Mucosa of rectum (tissue), 2 donors: ENCODE results near the gene TSG101.

Experiments
- H3K27ac ChIP-seq, 2 donors: one replicate each; pipeline ENCODE4 v1.7.0; 2013; ENCODE audit warnings: inconsistent platforms in 2 of 2, low read depth in 2 of 2, low read length in 2 of 2
- H3K27me3 ChIP-seq, 2 donors: one replicate each; pipeline ENCODE4 v1.7.0; 2013; ENCODE audit warnings: low read length in 2 of 2; ENCODE audit not compliant: control insufficient read depth in 2 of 2, insufficient read depth in 2 of 2
- H3K36me3 ChIP-seq, 2 donors: one replicate each; pipeline ENCODE4 v1.7.0; 2013; ENCODE audit warnings: low read length in 2 of 2; ENCODE audit not compliant: control insufficient read depth in 2 of 2, insufficient read depth in 2 of 2
- H3K4me1 ChIP-seq, 2 donors: one replicate each; pipeline ENCODE4 v1.7.0; 2013; ENCODE audit warnings: low read length in 2 of 2, mild to moderate bottlenecking in 1 of 2; ENCODE audit not compliant: control insufficient read depth in 2 of 2, insufficient read depth in 2 of 2
- H3K4me3 ChIP-seq, 2 donors: one replicate each; pipeline ENCODE4 v1.7.0; 2013; ENCODE audit warnings: low read length in 2 of 2
- H3K9ac ChIP-seq, 2 donors: one replicate each; pipeline ENCODE4 v1.7.0; 2013; ENCODE audit warnings: low read length in 2 of 2, low read depth in 1 of 2, mild to moderate bottlenecking in 1 of 2
- H3K9me3 ChIP-seq, 2 donors: one replicate each; pipeline ENCODE4 v1.7.0; 2013; ENCODE audit warnings: low read length in 2 of 2; ENCODE audit not compliant: control insufficient read depth in 2 of 2
- donor health status: healthy.
- donor health status: Normal muscosa, but diverticular disease.

The TSG101 gene, protein sequence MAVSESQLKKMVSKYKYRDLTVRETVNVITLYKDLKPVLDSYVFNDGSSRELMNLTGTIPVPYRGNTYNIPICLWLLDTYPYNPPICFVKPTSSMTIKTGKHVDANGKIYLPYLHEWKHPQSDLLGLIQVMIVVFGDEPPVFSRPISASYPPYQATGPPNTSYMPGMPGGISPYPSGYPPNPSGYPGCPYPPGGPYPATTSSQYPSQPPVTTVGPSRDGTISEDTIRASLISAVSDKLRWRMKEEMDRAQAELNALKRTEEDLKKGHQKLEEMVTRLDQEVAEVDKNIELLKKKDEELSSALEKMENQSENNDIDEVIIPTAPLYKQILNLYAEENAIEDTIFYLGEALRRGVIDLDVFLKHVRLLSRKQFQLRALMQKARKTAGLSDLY

GRCh38 chr11:18526521-18527296 lies at the start of gene TSG101:
TSS of gene TSG101 (minus strand) at chr11:18526942. CDS start at chr11:18526816, 126 bp downstream.
- no peaks in the 10 kb centered on the region for H3K27me3 ChIP-seq
- peak within 1 kb of the TSS; percentile 91 to 96 for H3K9ac ChIP-seq
- peak within 1 kb of the TSS; percentile 94 to 96 for H3K4me3 ChIP-seq
- no peaks in the 10 kb centered on the region for H3K9me3 ChIP-seq
- H3K4me1 ChIP-seq, result peaks cover 10 to 14% of the 10 kb centered on the region in 2 donors
- H3K36me3 ChIP-seq, result no peaks in the 10 kb centered on the region
- peak within 1 kb of the TSS; percentile 98 to 99 for H3K27ac ChIP-seq

DNA sequence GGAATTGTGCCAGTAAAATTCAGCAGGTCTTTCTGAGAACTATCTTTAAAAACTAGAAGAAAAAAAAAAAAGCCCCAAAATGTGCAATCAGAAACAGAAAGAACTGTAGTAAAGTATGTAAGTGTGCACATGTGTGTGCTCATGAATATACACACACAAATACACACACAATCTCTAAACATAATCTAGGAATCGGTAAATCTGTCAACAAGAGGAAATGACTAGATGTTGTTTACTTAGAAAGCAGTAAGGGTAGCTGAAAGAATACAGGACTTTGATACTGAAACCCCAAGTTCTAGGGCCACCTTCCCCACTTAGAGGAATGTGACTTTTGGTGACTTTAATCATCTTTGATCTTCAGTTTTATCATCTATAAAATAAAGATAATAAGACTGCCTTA lies 48.6 kb upstream of the TSG101 start:
- H3K27me3 ChIP-seq, result no peaks in the 10 kb centered on the region
- H3K9ac ChIP-seq, result no peak overlapping the region
- peak overlapping the region in 1 of 2 donors; percentile 13 for H3K27ac ChIP-seq
- H3K36me3 ChIP-seq, result peaks cover 8% of the 10 kb centered on the region in 2 donors
- no peak overlapping the region for H3K4me3 ChIP-seq
- H3K4me1 ChIP-seq, result peaks cover 3 to 11% of the 10 kb centered on the region in 2 donors
- H3K9me3 ChIP-seq, result no peaks in the 10 kb centered on the region

DNA sequence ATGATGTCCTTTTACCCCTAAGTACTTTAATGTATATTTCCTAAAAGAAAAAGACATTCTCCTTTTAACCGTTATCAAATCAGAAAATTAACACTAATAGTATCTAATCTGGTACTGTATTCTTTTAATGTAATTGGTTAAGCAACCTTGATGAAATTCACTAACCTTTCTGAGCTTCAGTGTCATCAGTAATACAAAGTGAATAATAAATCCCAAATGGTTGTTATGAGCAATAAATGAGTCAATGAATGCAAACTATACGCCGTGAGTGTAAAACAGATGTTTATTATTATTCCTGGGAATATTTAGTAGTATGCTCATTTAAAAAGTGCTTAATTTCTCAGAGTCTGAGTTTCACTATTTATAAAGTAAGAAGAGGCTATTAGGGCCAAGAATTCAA lies 40.3 kb upstream of the TSG101 start:
- no peak overlapping the region for H3K9ac ChIP-seq
- no peak overlapping the region for H3K27ac ChIP-seq
- H3K4me3 ChIP-seq, result no peak overlapping the region
- no peaks in the 10 kb centered on the region for H3K27me3 ChIP-seq
- H3K36me3 ChIP-seq, result peaks cover 23 to 32% of the 10 kb centered on the region in 2 donors
- no peaks in the 10 kb centered on the region for H3K9me3 ChIP-seq
- no peaks in the 10 kb centered on the region for H3K4me1 ChIP-seq

DNA sequence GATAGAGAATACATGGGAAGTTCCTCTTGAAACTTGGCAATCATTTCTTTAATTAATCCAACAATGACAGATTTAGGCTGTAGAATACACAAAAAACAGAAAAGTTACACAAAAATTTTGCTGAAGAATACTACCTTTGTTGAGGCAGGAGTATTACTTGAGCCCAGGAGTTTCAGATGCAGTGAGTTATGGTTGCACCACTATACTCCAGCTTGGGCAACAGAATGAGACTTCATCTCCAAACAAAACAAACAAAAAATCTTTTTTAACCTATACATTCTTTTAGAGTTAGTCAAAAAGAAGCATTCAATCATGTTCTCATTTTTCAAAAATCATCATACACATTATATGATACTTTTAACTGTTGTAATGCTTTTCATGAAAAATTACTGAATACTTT lies 39.7 kb upstream of the TSG101 start:
- Histone ChIP-seq H3K9me3 (no peaks in the 10 kb centered on the region), H3K4me3 (no peak overlapping the region), H3K36me3 (peaks cover 23 to 32% of the 10 kb centered on the region in 2 donors), H3K27ac (no peak overlapping the region), H3K4me1 (no peaks in the 10 kb centered on the region), H3K27me3 (no peaks in the 10 kb centered on the region), H3K9ac (no peak overlapping the region)

DNA sequence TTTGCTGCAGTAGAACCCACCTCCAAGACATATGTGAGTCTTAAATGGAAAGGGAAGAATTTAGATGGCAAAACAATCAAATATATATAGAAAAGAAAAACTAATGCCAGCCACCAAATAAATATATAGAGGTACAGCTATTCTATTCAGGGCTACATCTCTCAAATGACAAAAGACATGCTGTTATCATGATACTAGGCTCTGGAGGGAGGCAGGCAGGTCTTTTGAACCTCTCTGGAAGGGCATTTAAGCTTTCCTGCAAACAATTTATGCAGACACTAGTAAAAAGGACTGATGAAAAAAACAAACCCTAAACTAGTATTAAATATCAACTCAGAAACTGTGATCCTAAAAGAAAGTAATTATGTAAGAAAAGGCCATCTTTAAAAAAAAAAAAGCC lies 37.4 kb upstream of the TSG101 start:
- H3K9ac ChIP-seq, result no peak overlapping the region
- H3K4me1 ChIP-seq, result no peaks in the 10 kb centered on the region
- H3K27ac ChIP-seq, result no peak overlapping the region
- H3K36me3 ChIP-seq, result peaks cover 21 to 27% of the 10 kb centered on the region in 2 donors
- no peaks in the 10 kb centered on the region for H3K9me3 ChIP-seq
- H3K4me3 ChIP-seq, result no peak overlapping the region
- no peaks in the 10 kb centered on the region for H3K27me3 ChIP-seq

- H3K4me1 ChIP-seq, result no peaks in the 10 kb centered on the region
- H3K27ac ChIP-seq, result no peak overlapping the region
- H3K36me3 ChIP-seq, result peaks cover 22 to 31% of the 10 kb centered on the region in 2 donors
- H3K27me3 ChIP-seq, result no peaks in the 10 kb centered on the region
- H3K4me3 ChIP-seq, result no peak overlapping the region
- no peaks in the 10 kb centered on the region for H3K9me3 ChIP-seq
- no peak overlapping the region for H3K9ac ChIP-seq
Observed at GRCh38 chr11:18563090-18563730, 36.5 kb upstream of the TSG101 start.

DNA sequence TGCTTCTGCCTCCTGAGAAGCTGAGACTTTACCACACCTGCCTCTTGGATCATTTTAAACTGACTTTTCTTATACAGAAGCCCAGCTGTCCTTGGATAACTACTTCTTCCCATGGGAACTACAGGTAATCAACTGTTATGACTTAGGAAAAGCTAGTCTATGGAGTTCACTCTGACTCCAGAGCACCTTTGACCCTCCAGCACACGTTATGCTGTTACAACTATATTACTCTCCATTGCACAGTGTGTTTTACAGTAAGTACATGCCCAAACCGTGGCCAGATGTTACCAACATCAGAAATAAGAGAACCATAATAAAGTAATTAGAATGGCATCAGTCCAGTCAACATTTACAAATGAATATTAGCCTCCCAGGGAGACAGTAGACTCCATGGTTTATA lies 21.3 kb upstream of the TSG101 start:
- Histone ChIP-seq H3K4me1 (no peaks in the 10 kb centered on the region), H3K9me3 (no peaks in the 10 kb centered on the region), H3K27me3 (no peaks in the 10 kb centered on the region), H3K9ac (no peak overlapping the region), H3K4me3 (no peak overlapping the region), H3K36me3 (peaks cover 17 to 28% of the 10 kb centered on the region in 2 donors), H3K27ac (no peak overlapping the region)

DNA sequence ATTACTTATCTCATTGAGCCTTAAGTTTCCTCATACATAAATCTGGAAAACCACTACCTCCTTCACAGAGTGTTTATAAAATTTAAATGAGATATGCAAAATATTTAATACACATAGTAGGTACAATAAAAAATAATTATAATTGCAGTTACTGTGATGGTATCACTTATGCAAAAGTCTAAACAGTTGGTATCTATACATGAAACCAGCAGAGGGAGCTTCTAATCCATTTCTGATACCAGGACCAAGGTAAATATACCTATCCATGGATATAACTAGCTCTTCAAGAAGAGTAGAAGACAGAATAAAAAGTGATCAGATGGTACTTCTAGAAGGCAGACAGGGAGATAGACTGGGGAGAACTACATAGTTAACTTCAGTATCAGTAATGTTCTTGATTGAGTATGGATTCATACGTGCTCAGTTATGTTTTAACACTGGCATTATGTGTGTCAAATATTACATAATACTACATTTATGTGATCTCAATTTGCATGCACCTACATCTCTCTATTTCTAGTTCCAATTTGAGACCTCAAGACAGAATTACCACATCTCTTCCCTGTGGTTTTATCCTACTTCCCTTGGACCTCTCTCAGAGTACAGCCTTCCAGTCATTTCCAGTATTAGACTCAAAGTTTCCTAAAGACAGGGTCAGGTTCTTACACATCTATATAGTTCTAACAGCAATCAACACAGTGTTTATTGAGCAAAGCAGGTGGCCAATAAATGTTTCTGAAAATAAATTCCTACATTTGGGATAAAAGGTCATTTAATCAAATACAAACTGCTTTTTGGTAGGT lies 13.7 kb upstream of the TSG101 start:
- no peaks in the 10 kb centered on the region for H3K9me3 ChIP-seq
- H3K9ac ChIP-seq, result no peak overlapping the region
- H3K27ac ChIP-seq, result no peak overlapping the region
- no peak overlapping the region for H3K4me3 ChIP-seq
- no peaks in the 10 kb centered on the region for H3K27me3 ChIP-seq
- H3K4me1 ChIP-seq, result no peaks in the 10 kb centered on the region
- peaks cover 10 to 19% of the 10 kb centered on the region in 2 donors for H3K36me3 ChIP-seq

DNA sequence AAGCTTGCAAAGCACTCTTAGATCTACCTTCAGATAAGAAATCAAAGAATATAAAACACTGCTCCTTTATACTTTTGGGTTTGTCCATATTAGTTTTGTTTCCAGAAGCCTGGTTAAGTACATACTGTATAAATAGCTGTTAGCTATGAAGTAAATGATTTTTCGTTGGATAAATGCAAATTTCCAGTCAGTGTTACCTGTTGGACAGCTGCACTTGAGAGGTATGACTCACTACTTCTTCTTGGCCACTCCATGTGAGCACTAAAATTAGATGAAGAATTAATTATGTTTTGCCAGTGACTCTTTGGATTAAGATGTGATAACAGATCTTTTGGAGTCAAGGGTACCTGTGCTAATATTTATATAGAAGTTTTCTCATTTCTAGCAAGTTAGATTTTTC lies 9.5 kb upstream of the TSG101 start:
- H3K4me3 ChIP-seq, result no peak overlapping the region
- peaks cover 8 to 11% of the 10 kb centered on the region in 2 donors for H3K36me3 ChIP-seq
- no peak overlapping the region for H3K9ac ChIP-seq
- H3K4me1 ChIP-seq, result no peaks in the 10 kb centered on the region
- no peaks in the 10 kb centered on the region for H3K27me3 ChIP-seq
- no peak overlapping the region for H3K27ac ChIP-seq
- no peaks in the 10 kb centered on the region for H3K9me3 ChIP-seq
